Cardiac fibroblast (primary cell): ENCODE data around the gene INS.

ENCODE experiments used
- DNase-seq, 2 donors: peaks; one replicate each; pipeline versions ENCODE4 v3.0.0 to v3.0.0-alpha.2; 2010; ENCODE audit warnings: low read depth in 2 of 2
- H3K4me3 ChIP-seq, 2 donors: replicated peaks in 1 of 2; 1 replicate in 1 of 2; 2 replicates in 1 of 2; pipeline ENCODE4 v1.5.1; 2011; ENCODE audit warnings: low read depth in 2 of 2, low read length in 2 of 2, mild to moderate bottlenecking in 2 of 2, moderate library complexity in 1 of 2
- CTCF ChIP-seq: IDR thresholded peaks from one replicate; pipeline ENCODE4 v1.5.1; 2011; ENCODE audit warnings: low read depth, mild to moderate bottlenecking, low read length, inconsistent platforms

INS gene

GRCh38 chr11:2202071-2202899 lies 41.3 kb upstream of the INS start:
- no peak overlapping the region for H3K4me3 ChIP-seq
- TF ChIP-seq CTCF, result no peak
- no peak for DNase-seq

GRCh38 chr11:2201542-2201941 lies 40.5 kb upstream of the INS start:
- no peak for DNase-seq
- no peak for TF ChIP-seq CTCF
- no peak overlapping the region for H3K4me3 ChIP-seq

- no peak for DNase-seq
- TF ChIP-seq CTCF, result no peak
- no peak overlapping the region for H3K4me3 ChIP-seq
Measured at GRCh38 chr11:2200957-2201519, 40.0 kb upstream of the INS start.

GRCh38 chr11:2200536-2200935 lies 39.5 kb upstream of the INS start:
- TF ChIP-seq CTCF, result no peak
- no peak for DNase-seq
- no peak overlapping the region for H3K4me3 ChIP-seq

GRCh38 chr11:2199466-2200341 lies 38.7 kb upstream of the INS start:
- no peak for TF ChIP-seq CTCF
- DNase-seq, result no peak
- no peak overlapping the region for H3K4me3 ChIP-seq

- TF ChIP-seq CTCF, result no peak
- no peak overlapping the region for H3K4me3 ChIP-seq
- no peak for DNase-seq
Measured at GRCh38 chr11:2198621-2199365, 37.8 kb upstream of the INS start.
